ENCODE measurements around the gene AIP.
"Not testable (repeated sequence)": the region's sequence is repeated elsewhere in the genome, so short reads cannot be mapped to it uniquely, and the experiment has no call there.

AIP gene

GRCh38 chr11:67448220-67448609 is 34.6 kb upstream of the AIP start:
- DNase-seq (ENCODE audit: low read depth in 2 of 2): no peak

GRCh38 chr11:67449116-67449844 is 33.5 kb upstream of the AIP start:
- DNase-seq (ENCODE audit: low read depth in 2 of 2): no peak

- DNase-seq (ENCODE audit: low read depth in 2 of 2): no peak
Observed at GRCh38 chr11:67450796-67451657, 31.8 kb upstream of the AIP start.

GRCh38 chr11:67451658-67451976 is 31.2 kb upstream of the AIP start:
- DNase-seq (ENCODE audit: low read depth in 2 of 2): no peak

- no peak for DNase-seq (ENCODE audit: low read depth in 2 of 2)
Observed at GRCh38 chr11:67452141-67452952, 30.5 kb upstream of the AIP start, which contains the start of gene GPR152. Gene GPR152, minus strand, starts transcription at chr11:67452729. Its CDS starts 5 bp downstream, at chr11:67452724.

- DNase-seq (ENCODE audit: low read depth in 2 of 2): no peak
Observed at GRCh38 chr11:67453816-67454732, 28.8 kb upstream of the AIP start.

GRCh38 chr11:67455054-67455453 is 27.8 kb upstream of the AIP start, which contains the start of gene CABP4:
Gene CABP4, plus strand, starts transcription at chr11:67455354. Its CDS starts 70 bp downstream, at chr11:67455424.
- DNase-seq (ENCODE audit: low read depth in 2 of 2): no peak

- no peak for DNase-seq (ENCODE audit: low read depth in 2 of 2)
Observed at GRCh38 chr11:67456068-67456705, 26.6 kb upstream of the AIP start.

GRCh38 chr11:67457453-67457852 is 25.4 kb upstream of the AIP start:
- DNase-seq (ENCODE audit: low read depth in 2 of 2): no peak

GRCh38 chr11:67458266-67458665 is 24.6 kb upstream of the AIP start:
- DNase-seq (ENCODE audit: low read depth in 2 of 2): no peak

GRCh38 chr11:67463186-67463585 is 19.6 kb upstream of the AIP start:
- no peak for DNase-seq (ENCODE audit: low read depth in 2 of 2)

GRCh38 chr11:67463680-67464410 is 19.0 kb upstream of the AIP start:
- DNase-seq (ENCODE audit: low read depth in 2 of 2): no peak

- DNase-seq (ENCODE audit: low read depth in 2 of 2): peak; percentile 76 to 84
Observed at GRCh38 chr11:67464411-67465188, 18.2 kb upstream of the AIP start.

GRCh38 chr11:67465189-67465510 is 17.7 kb upstream of the AIP start:
- no peak for DNase-seq (ENCODE audit: low read depth in 2 of 2)

- DNase-seq (ENCODE audit: low read depth in 2 of 2): not testable (repeated sequence)
Observed at GRCh38 chr11:67465530-67465929, 17.3 kb upstream of the AIP start.

- DNase-seq (ENCODE audit: low read depth in 2 of 2): no peak
Observed at GRCh38 chr11:67466367-67466766, 16.5 kb upstream of the AIP start.

GRCh38 chr11:67466962-67467771 is 15.7 kb upstream of the AIP start:
- no peak for DNase-seq (ENCODE audit: low read depth in 2 of 2)

GRCh38 chr11:67468056-67468455 is 14.8 kb upstream of the AIP start:
- DNase-seq (ENCODE audit: low read depth in 2 of 2): no peak

- DNase-seq (ENCODE audit: low read depth in 2 of 2): no peak
Observed at GRCh38 chr11:67468456-67468758, 14.4 kb upstream of the AIP start.
